ENCODE results near the gene SLITRK4. TPM values are rescaled to one million over a fixed set of nuclear protein-coding genes. Genes with fewer than 3 reads are reported as not detected.

SLITRK4 gene
- total and polyA plus RNA-seq, 4 donors, result 0.03 to 0.28 (median 0.08) TPM; not detected in 1

DNA sequence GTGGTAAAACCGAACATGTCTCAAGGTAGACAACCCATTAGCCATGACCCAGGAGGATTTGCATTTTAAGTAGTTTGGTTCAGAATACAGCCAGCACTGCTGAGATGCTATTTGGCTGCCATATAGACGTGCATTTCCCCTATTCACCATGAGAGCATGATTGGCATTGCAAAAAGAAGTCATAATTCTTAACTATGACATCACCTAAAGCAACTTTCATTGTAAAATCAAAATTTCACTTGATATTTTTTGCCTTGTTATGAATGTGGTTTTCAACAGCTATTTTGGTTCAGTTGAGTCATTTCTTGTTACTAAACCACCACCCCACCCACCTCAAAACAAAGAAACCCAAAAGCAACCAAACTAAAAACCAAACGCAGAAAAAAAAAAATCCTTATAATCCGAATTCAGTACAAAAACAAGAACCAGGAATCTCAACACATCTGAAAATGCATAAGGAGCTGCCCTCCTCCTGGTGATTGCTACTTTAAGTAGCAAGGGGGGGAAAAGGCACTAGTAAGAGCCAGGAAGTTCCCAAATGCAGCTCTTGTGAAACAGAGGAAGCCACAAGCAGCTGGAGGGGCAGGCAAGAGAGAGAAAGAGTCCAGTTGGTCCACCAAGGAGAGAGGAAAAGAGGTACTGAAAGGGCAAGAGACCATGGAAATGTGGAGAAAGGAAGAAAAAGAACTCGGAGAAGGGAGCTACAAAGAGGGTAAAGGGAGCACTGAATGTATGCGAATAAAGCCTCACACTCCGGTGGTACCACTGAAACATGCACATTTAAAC is 3.1 kb downstream of the SLITRK4 start:
- TF ChIP-seq HNF4A (conservative IDR thresholded peaks at IDR 0.05) (no peak), GABPA (IDR thresholded peaks at IDR 0.05 in 1 of 2, conservative IDR thresholded peaks at IDR 0.05 in 1 of 2) (no peak), SP1 (IDR thresholded peaks at IDR 0.05) (no peak), HNF4G (IDR thresholded peaks at IDR 0.05) (no peak), YY1 (IDR thresholded peaks at IDR 0.05) (no peak), TAF1 (conservative IDR thresholded peaks at IDR 0.05) (no peak), NR2F2 (IDR thresholded peaks at IDR 0.05) (no peak), EGR1 (IDR thresholded peaks at IDR 0.05; ENCODE audit: low read depth in 2 of 2) (no peak), FOXA2 (IDR thresholded peaks at IDR 0.05) (no peak)
- TF ChIP-seq, protein P1, sequence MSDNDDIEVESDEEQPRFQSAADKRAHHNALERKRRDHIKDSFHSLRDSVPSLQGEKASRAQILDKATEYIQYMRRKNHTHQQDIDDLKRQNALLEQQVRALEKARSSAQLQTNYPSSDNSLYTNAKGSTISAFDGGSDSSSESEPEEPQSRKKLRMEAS (IDR thresholded peaks at IDR 0.05), result no peak
- TF ChIP-seq, protein P2, sequence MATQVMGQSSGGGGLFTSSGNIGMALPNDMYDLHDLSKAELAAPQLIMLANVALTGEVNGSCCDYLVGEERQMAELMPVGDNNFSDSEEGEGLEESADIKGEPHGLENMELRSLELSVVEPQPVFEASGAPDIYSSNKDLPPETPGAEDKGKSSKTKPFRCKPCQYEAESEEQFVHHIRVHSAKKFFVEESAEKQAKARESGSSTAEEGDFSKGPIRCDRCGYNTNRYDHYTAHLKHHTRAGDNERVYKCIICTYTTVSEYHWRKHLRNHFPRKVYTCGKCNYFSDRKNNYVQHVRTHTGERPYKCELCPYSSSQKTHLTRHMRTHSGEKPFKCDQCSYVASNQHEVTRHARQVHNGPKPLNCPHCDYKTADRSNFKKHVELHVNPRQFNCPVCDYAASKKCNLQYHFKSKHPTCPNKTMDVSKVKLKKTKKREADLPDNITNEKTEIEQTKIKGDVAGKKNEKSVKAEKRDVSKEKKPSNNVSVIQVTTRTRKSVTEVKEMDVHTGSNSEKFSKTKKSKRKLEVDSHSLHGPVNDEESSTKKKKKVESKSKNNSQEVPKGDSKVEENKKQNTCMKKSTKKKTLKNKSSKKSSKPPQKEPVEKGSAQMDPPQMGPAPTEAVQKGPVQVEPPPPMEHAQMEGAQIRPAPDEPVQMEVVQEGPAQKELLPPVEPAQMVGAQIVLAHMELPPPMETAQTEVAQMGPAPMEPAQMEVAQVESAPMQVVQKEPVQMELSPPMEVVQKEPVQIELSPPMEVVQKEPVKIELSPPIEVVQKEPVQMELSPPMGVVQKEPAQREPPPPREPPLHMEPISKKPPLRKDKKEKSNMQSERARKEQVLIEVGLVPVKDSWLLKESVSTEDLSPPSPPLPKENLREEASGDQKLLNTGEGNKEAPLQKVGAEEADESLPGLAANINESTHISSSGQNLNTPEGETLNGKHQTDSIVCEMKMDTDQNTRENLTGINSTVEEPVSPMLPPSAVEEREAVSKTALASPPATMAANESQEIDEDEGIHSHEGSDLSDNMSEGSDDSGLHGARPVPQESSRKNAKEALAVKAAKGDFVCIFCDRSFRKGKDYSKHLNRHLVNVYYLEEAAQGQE (IDR thresholded peaks at IDR 0.05), result no peak
- peaks cover 7 to 15% (median 9%) of the 10 kb centered on the region in 4 donors for H3K4me1 ChIP-seq (ENCODE audit: control insufficient read depth in 4 of 4, insufficient read depth in 4 of 4, low read length in 3 of 4)
- H3K27ac ChIP-seq (ENCODE audit: low read depth in 1 of 2, low read length in 2 of 2), result no peak overlapping the region
- no peak overlapping the region for H3K4me3 ChIP-seq (ENCODE audit: low read depth in 1 of 3, low read length in 3 of 3)
- WGBS, result 28% methylated on average over 7 of the region's 7 CpGs
- DNase-seq (ENCODE audit: low spot score), result no peak
- no peaks in the 10 kb centered on the region for H3K9me3 ChIP-seq (ENCODE audit: control insufficient read depth in 4 of 4, low read length in 3 of 4)
- no peaks in the 10 kb centered on the region for H3K36me3 ChIP-seq (ENCODE audit: control insufficient read depth in 4 of 4, insufficient read depth in 3 of 4, low read depth in 1 of 4, low read length in 3 of 4)
- no peak overlapping the region for H3K9ac ChIP-seq (ENCODE audit: low read depth in 1 of 2, low read length in 2 of 2)
- H3K27me3 ChIP-seq (ENCODE audit: control insufficient read depth in 4 of 4, insufficient read depth in 4 of 4, low read length in 3 of 4), result peaks cover 0 to 4% (median 2%) of the 10 kb centered on the region in 4 donors

DNA sequence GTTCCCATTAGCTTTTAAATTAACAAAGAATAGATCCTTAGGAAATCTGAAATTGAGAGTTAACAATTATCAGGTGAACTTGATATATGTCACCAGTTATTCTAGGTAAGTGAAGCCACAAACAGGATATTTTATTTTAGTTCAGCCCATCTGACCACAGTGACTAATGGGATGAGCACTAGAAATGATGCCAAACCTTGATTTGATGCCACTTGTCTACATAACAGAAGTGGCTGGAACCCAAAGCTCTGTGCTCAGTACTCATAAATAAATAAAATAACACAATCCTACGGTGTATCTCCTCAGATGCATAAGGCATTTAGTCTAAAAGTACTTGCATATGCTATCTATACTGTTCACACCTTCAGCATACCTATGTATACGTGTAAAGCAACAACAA is 12.2 kb downstream of the SLITRK4 start:
- Histone ChIP-seq H3K4me3 (ENCODE audit: low read depth in 1 of 3, low read length in 3 of 3) (no peak overlapping the region), H3K27ac (ENCODE audit: low read depth in 1 of 2, low read length in 2 of 2) (no peak overlapping the region), H3K4me1 (ENCODE audit: control insufficient read depth in 4 of 4, insufficient read depth in 4 of 4, low read length in 3 of 4) (no peaks in the 10 kb centered on the region), H3K9ac (ENCODE audit: low read depth in 1 of 2, low read length in 2 of 2) (no peak overlapping the region), H3K9me3 (ENCODE audit: control insufficient read depth in 4 of 4, low read length in 3 of 4) (no peaks in the 10 kb centered on the region), H3K36me3 (ENCODE audit: control insufficient read depth in 4 of 4, insufficient read depth in 3 of 4, low read depth in 1 of 4, low read length in 3 of 4) (no peaks in the 10 kb centered on the region), H3K27me3 (ENCODE audit: control insufficient read depth in 4 of 4, insufficient read depth in 4 of 4, low read length in 3 of 4) (no peaks in the 10 kb centered on the region)
- no peak for TF ChIP-seq RXRA (IDR thresholded peaks at IDR 0.05)
- TF ChIP-seq, protein P3, sequence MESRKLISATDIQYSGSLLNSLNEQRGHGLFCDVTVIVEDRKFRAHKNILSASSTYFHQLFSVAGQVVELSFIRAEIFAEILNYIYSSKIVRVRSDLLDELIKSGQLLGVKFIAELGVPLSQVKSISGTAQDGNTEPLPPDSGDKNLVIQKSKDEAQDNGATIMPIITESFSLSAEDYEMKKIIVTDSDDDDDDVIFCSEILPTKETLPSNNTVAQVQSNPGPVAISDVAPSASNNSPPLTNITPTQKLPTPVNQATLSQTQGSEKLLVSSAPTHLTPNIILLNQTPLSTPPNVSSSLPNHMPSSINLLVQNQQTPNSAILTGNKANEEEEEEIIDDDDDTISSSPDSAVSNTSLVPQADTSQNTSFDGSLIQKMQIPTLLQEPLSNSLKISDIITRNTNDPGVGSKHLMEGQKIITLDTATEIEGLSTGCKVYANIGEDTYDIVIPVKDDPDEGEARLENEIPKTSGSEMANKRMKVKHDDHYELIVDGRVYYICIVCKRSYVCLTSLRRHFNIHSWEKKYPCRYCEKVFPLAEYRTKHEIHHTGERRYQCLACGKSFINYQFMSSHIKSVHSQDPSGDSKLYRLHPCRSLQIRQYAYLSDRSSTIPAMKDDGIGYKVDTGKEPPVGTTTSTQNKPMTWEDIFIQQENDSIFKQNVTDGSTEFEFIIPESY (IDR thresholded peaks at IDR 0.05), result no peak
- TF ChIP-seq FOXA2 (IDR thresholded peaks at IDR 0.05), result no peak
- TF ChIP-seq, protein P1 (IDR thresholded peaks at IDR 0.05), result no peak
- no peak for TF ChIP-seq JUND (IDR thresholded peaks at IDR 0.05)
- TF ChIP-seq, protein P2 (IDR thresholded peaks at IDR 0.05), result no peak
- no peak for TF ChIP-seq SP1 (IDR thresholded peaks at IDR 0.05)
- TF ChIP-seq, protein P4, sequence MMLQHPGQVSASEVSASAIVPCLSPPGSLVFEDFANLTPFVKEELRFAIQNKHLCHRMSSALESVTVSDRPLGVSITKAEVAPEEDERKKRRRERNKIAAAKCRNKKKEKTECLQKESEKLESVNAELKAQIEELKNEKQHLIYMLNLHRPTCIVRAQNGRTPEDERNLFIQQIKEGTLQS (IDR thresholded peaks at IDR 0.05), result no peak
- TF ChIP-seq GABPA (IDR thresholded peaks at IDR 0.05 in 1 of 2, conservative IDR thresholded peaks at IDR 0.05 in 1 of 2), result no peak
- no peak for TF ChIP-seq NR2F2 (IDR thresholded peaks at IDR 0.05)
- TF ChIP-seq, protein P5, sequence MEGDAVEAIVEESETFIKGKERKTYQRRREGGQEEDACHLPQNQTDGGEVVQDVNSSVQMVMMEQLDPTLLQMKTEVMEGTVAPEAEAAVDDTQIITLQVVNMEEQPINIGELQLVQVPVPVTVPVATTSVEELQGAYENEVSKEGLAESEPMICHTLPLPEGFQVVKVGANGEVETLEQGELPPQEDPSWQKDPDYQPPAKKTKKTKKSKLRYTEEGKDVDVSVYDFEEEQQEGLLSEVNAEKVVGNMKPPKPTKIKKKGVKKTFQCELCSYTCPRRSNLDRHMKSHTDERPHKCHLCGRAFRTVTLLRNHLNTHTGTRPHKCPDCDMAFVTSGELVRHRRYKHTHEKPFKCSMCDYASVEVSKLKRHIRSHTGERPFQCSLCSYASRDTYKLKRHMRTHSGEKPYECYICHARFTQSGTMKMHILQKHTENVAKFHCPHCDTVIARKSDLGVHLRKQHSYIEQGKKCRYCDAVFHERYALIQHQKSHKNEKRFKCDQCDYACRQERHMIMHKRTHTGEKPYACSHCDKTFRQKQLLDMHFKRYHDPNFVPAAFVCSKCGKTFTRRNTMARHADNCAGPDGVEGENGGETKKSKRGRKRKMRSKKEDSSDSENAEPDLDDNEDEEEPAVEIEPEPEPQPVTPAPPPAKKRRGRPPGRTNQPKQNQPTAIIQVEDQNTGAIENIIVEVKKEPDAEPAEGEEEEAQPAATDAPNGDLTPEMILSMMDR (IDR thresholded peaks at IDR 0.05; ENCODE audit: low read depth, low read length, missing input control), result no peak
- TF ChIP-seq YY1 (IDR thresholded peaks at IDR 0.05), result no peak
- TF ChIP-seq TAF1 (conservative IDR thresholded peaks at IDR 0.05), result no peak
- no peak for TF ChIP-seq EGR1 (IDR thresholded peaks at IDR 0.05; ENCODE audit: low read depth in 2 of 2)
- TF ChIP-seq FOXA1 (IDR thresholded peaks at IDR 0.05), result no peak
- no peak for TF ChIP-seq HNF4G (IDR thresholded peaks at IDR 0.05)
- no peak for TF ChIP-seq HNF4A (conservative IDR thresholded peaks at IDR 0.05)
- no peak for TF ChIP-seq RAD21 (IDR thresholded peaks at IDR 0.05)
- WGBS, result 74% methylated on average over 2 of the region's 2 CpGs
- DNase-seq (ENCODE audit: low spot score), result no peak

All from liver (tissue), 9 donors.